WTC11 (cell line): Measurements from ENCODE around the gene PDSS1. TPM values are rescaled to one million over a fixed set of nuclear protein-coding genes. Genes with fewer than 3 reads are reported as not detected.

Experiments
- ATAC-seq: fragments of 200-7000 bp; cut with Tn5 transposase; 2 replicates; pipeline ENCODE4 v1.10.0; 2021; ENCODE audit warnings: mild to moderate bottlenecking, moderate library complexity
- CTCF ChIA-PET: fragments of 300-600 bp; sonication (Branson Sonifier 250); formaldehyde crosslinking; loops from one replicate; lab custom pipeline; 2021; ENCODE audit warnings: antibody characterized with exemption; lab: Charles Lee
- POLR2A ChIA-PET: fragments of 350-600 bp; sonication (Branson Sonifier 250); formaldehyde crosslinking; loops from one replicate; lab custom pipeline; 2021; ENCODE audit warnings: antibody characterized with exemption; lab: Charles Lee
- DNase-seq: peaks from one replicate; pipeline ENCODE4 v3.0.0; 2021; ENCODE audit warnings: low spot score
- H3K27ac Mint-ChIP-seq: 2 replicates; pipeline ENCODE4 v1.8.0; 2021; ENCODE audit warnings: mixed read lengths
- H3K27me3 Mint-ChIP-seq: 2 replicates; pipeline ENCODE4 v1.8.0; 2021; ENCODE audit warnings: low read depth, mild to moderate bottlenecking, moderate library complexity, mixed read lengths
- H3K36me3 Mint-ChIP-seq: 2 replicates; pipeline ENCODE4 v1.8.0; 2021; ENCODE audit warnings: mixed read lengths
- H3K4me1 Mint-ChIP-seq: 2 replicates; pipeline ENCODE4 v1.8.0; 2022; ENCODE audit warnings: mixed read lengths
- H3K4me3 Mint-ChIP-seq: 2 replicates; pipeline ENCODE4 v1.8.0; 2021; ENCODE audit warnings: mild to moderate bottlenecking, moderate library complexity, mixed read lengths
- H3K9me3 Mint-ChIP-seq: 2 replicates; pipeline ENCODE4 v1.8.0; 2021; ENCODE audit warnings: mixed read lengths
- CREB1 ChIP-seq: sonication (generic); formaldehyde crosslinking; IDR thresholded peaks from 2 replicates; pipeline ENCODE4 v1.8.0; 2023; ENCODE audit warnings: mild to moderate bottlenecking, missing genetic modification reagents
- CREM ChIP-seq: sonication (generic); formaldehyde crosslinking; IDR thresholded peaks from 2 replicates; pipeline ENCODE4 v1.8.1; 2022; ENCODE audit warnings: mild to moderate bottlenecking, missing genetic modification reagents, moderate library complexity
- ELF4 ChIP-seq: sonication (generic); formaldehyde crosslinking; IDR thresholded peaks from 2 replicates; pipeline ENCODE4 v1.8.1; 2022; ENCODE audit warnings: low read depth, mild to moderate bottlenecking, moderate library complexity, missing genetic modification reagents
- ESRRA ChIP-seq: sonication (generic); formaldehyde crosslinking; IDR thresholded peaks from 2 replicates; pipeline ENCODE4 v1.8.1; 2022; ENCODE audit warnings: mild to moderate bottlenecking, missing genetic modification reagents, borderline replicate concordance
- JAZF1 ChIP-seq: fragments of 250-450 bp; sonication (Bioruptor Pico); IDR thresholded peaks from 2 replicates; pipeline ENCODE4 v1.9.0; 2021; ENCODE audit warnings: moderate library complexity, mild to moderate bottlenecking, inconsistent platforms
- KAT7 ChIP-seq: sonication (generic); formaldehyde crosslinking; IDR thresholded peaks from 2 replicates; pipeline ENCODE4 v1.8.1; 2023; ENCODE audit warnings: missing genetic modification reagents, mild to moderate bottlenecking, borderline replicate concordance
- NFYB ChIP-seq: sonication (generic); formaldehyde crosslinking; conservative IDR thresholded peaks from 2 replicates; pipeline ENCODE4 v1.8.0; 2022; ENCODE audit warnings: low read depth, missing genetic modification reagents
- NR3C1 ChIP-seq: sonication (generic); formaldehyde crosslinking; conservative IDR thresholded peaks from 2 replicates; pipeline ENCODE4 v1.8.1; 2023; ENCODE audit warnings: low read depth, mild to moderate bottlenecking, missing genetic modification reagents
- RELA ChIP-seq: sonication (generic); formaldehyde crosslinking; IDR thresholded peaks from 2 replicates; pipeline ENCODE4 v1.8.1; 2022; ENCODE audit warnings: missing genetic modification reagents, mild to moderate bottlenecking, borderline replicate concordance
- SOX15 ChIP-seq: fragments of 250-450 bp; sonication (Bioruptor Pico); IDR thresholded peaks from 2 replicates; pipeline ENCODE4 v1.9.0; 2021; ENCODE audit warnings: mild to moderate bottlenecking
- TCF7 ChIP-seq: sonication (generic); formaldehyde crosslinking; IDR thresholded peaks from 2 replicates; pipeline ENCODE4 v1.8.0; 2022; ENCODE audit warnings: mild to moderate bottlenecking, low read depth, missing genetic modification reagents, moderate library complexity
- TEAD4 ChIP-seq: sonication (generic); formaldehyde crosslinking; IDR thresholded peaks from 2 replicates; pipeline ENCODE4 v1.8.0; 2022; ENCODE audit warnings: mild to moderate bottlenecking, missing genetic modification reagents
- ZNF219 ChIP-seq: sonication (generic); formaldehyde crosslinking; IDR thresholded peaks from 2 replicates; pipeline ENCODE4 v1.8.0; 2023; ENCODE audit warnings: missing genetic modification reagents, mild to moderate bottlenecking, borderline replicate concordance
- total RNA-seq: library from RNA; stranded (reverse); gene quantifications from 3 replicates; pipeline ENCODE4 v1.2.3, GENCODE V29; 2021
- TF ChIP-seq, protein P1 (sequence below): fragments of 250-450 bp; sonication (Bioruptor Pico); IDR thresholded peaks from 2 replicates; pipeline ENCODE4 v1.9.0; 2021; ENCODE audit warnings: moderate library complexity, mild to moderate bottlenecking, inconsistent platforms, borderline replicate concordance
- TF ChIP-seq, protein P2 (sequence below): sonication (generic); formaldehyde crosslinking; IDR thresholded peaks from 2 replicates; pipeline ENCODE4 v1.8.1; 2023; ENCODE audit warnings: mild to moderate bottlenecking, missing genetic modification reagents, moderate library complexity
- TF ChIP-seq, protein P3 (sequence below): sonication (generic); formaldehyde crosslinking; IDR thresholded peaks from 2 replicates; pipeline ENCODE4 v1.8.1; 2022; ENCODE audit warnings: low read depth, missing genetic modification reagents, borderline replicate concordance
- TF ChIP-seq, protein P4 (sequence below): fragments of 200-600 bp; IDR thresholded peaks from 2 replicates; pipeline ENCODE4 v1.8.0; 2022; ENCODE audit warnings: antibody characterized with exemption
- TF ChIP-seq, protein P5 (sequence below): fragments of 250-450 bp; sonication (Bioruptor Pico); IDR thresholded peaks from 2 replicates; pipeline ENCODE4 v2.1.2; 2022; ENCODE audit warnings: mild to moderate bottlenecking, moderate library complexity

PDSS1 gene
- total RNA-seq, 1 experiment from 2014 or later: 13.6 TPM

DNA sequence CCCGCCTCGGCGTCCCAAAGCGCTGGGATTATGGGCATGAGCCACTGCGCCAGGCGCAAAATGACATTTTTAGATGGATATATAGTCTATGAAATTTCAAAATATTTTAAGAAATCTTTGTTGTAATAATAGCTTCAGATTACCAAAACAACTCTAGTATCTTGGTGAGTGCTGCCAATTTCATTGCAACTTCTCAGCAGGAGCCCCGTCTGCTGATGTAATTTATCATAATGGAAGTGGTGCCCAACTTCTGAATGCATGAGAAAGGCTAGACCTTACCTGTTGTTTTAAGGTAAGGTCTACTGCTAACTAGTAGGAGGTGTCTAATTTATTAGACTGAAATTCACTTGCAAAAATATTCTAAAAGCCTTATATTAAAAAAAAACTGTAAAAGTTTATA lies 20.0 kb downstream of the PDSS1 start:
- Mint-ChIP-seq H3K36me3 (peaks cover 41% of the 10 kb centered on the region), H3K4me3 (no peak overlapping the region), H3K9me3 (no peaks in the 10 kb centered on the region), H3K27ac (no peak overlapping the region), H3K27me3 (no peaks in the 10 kb centered on the region), H3K4me1 (no peaks in the 10 kb centered on the region)
- POLR2A ChIA-PET: no interaction called here
- DNase-seq (no peak), ATAC-seq (no peak)
- CTCF ChIA-PET: no interaction called here
- TF ChIP-seq CREB1: no peak
- TF ChIP-seq TEAD4 (CRISPR knock-in tag): no peak
- TF ChIP-seq RELA (CRISPR knock-in tag): no peak
- no peak for TF ChIP-seq KAT7 (CRISPR knock-in tag)
- TF ChIP-seq, protein P1, sequence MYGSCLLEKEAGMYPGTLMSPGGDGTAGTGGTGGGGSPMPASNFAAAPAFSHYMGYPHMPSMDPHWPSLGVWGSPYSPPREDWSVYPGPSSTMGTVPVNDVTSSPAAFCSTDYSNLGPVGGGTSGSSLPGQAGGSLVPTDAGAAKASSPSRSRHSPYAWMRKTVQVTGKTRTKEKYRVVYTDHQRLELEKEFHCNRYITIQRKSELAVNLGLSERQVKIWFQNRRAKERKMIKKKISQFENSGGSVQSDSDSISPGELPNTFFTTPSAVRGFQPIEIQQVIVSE (CRISPR knock-in tag): no peak
- TF ChIP-seq, protein P2, sequence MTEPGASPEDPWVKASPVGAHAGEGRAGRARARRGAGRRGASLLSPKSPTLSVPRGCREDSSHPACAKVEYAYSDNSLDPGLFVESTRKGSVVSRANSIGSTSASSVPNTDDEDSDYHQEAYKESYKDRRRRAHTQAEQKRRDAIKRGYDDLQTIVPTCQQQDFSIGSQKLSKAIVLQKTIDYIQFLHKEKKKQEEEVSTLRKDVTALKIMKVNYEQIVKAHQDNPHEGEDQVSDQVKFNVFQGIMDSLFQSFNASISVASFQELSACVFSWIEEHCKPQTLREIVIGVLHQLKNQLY (CRISPR knock-in tag): no peak
- TF ChIP-seq, protein P3, sequence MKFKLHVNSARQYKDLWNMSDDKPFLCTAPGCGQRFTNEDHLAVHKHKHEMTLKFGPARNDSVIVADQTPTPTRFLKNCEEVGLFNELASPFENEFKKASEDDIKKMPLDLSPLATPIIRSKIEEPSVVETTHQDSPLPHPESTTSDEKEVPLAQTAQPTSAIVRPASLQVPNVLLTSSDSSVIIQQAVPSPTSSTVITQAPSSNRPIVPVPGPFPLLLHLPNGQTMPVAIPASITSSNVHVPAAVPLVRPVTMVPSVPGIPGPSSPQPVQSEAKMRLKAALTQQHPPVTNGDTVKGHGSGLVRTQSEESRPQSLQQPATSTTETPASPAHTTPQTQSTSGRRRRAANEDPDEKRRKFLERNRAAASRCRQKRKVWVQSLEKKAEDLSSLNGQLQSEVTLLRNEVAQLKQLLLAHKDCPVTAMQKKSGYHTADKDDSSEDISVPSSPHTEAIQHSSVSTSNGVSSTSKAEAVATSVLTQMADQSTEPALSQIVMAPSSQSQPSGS (CRISPR knock-in tag): no peak
- no peak for TF ChIP-seq ELF4 (CRISPR knock-in tag)
- no peak for TF ChIP-seq ESRRA (CRISPR knock-in tag)
- no peak for TF ChIP-seq ZNF219 (CRISPR knock-in tag)
- no peak for TF ChIP-seq NFYB (CRISPR knock-in tag)
- TF ChIP-seq JAZF1 (CRISPR knock-in tag): no peak
- TF ChIP-seq, protein P4, sequence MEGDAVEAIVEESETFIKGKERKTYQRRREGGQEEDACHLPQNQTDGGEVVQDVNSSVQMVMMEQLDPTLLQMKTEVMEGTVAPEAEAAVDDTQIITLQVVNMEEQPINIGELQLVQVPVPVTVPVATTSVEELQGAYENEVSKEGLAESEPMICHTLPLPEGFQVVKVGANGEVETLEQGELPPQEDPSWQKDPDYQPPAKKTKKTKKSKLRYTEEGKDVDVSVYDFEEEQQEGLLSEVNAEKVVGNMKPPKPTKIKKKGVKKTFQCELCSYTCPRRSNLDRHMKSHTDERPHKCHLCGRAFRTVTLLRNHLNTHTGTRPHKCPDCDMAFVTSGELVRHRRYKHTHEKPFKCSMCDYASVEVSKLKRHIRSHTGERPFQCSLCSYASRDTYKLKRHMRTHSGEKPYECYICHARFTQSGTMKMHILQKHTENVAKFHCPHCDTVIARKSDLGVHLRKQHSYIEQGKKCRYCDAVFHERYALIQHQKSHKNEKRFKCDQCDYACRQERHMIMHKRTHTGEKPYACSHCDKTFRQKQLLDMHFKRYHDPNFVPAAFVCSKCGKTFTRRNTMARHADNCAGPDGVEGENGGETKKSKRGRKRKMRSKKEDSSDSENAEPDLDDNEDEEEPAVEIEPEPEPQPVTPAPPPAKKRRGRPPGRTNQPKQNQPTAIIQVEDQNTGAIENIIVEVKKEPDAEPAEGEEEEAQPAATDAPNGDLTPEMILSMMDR: no peak
- TF ChIP-seq, protein P5, sequence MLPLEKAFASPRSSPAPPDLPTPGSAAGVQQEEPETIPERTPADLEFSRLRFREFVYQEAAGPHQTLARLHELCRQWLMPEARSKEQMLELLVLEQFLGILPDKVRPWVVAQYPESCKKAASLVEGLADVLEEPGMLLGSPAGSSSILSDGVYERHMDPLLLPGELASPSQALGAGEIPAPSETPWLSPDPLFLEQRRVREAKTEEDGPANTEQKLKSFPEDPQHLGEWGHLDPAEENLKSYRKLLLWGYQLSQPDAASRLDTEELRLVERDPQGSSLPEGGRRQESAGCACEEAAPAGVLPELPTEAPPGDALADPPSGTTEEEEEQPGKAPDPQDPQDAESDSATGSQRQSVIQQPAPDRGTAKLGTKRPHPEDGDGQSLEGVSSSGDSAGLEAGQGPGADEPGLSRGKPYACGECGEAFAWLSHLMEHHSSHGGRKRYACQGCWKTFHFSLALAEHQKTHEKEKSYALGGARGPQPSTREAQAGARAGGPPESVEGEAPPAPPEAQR (CRISPR knock-in tag): no peak
- TF ChIP-seq TCF7 (CRISPR knock-in tag): no peak
- no peak for TF ChIP-seq SOX15 (CRISPR knock-in tag)

DNA sequence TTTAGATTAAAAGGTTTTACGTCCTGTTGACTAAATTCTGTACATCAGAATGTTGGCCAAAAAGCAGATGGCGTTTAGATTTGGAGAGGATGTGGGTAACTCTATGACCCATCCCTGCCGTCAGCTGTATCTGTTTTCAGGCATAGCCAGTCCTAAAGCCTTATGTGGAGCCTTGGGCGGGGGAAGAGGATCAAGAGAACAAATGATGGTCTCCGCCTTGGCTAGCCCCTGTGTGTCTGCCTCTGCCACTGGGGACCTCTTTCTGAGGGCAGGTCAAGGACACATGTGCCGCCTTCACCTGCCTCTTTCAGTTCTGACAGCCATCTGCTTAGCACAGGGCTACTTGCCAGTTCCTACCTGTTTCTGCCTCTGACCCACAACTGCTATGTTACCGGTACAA lies 24.1 kb downstream of the PDSS1 start:
- CTCF ChIA-PET: no interaction called here
- no peaks in the 10 kb centered on the region for H3K4me1 Mint-ChIP-seq
- peaks cover 44% of the 10 kb centered on the region for H3K36me3 Mint-ChIP-seq
- TF ChIP-seq NR3C1 (CRISPR knock-in tag) (no peak), SOX15 (CRISPR knock-in tag) (no peak), CREM (no peak)
- H3K27me3 Mint-ChIP-seq: no peaks in the 10 kb centered on the region
- no peak for ATAC-seq
- POLR2A ChIA-PET: no interaction called here
- DNase-seq: no peak
- no peak overlapping the region for H3K4me3 Mint-ChIP-seq
- no peak overlapping the region for H3K27ac Mint-ChIP-seq
- no peaks in the 10 kb centered on the region for H3K9me3 Mint-ChIP-seq
